ENCODE results near the gene RALGPS1.

RALGPS1 gene

GRCh38 chr9:127209948-127210640 lies 295.5 kb downstream of the RALGPS1 start:
- DNase-seq, result peak; percentile 34 to 44

DNA sequence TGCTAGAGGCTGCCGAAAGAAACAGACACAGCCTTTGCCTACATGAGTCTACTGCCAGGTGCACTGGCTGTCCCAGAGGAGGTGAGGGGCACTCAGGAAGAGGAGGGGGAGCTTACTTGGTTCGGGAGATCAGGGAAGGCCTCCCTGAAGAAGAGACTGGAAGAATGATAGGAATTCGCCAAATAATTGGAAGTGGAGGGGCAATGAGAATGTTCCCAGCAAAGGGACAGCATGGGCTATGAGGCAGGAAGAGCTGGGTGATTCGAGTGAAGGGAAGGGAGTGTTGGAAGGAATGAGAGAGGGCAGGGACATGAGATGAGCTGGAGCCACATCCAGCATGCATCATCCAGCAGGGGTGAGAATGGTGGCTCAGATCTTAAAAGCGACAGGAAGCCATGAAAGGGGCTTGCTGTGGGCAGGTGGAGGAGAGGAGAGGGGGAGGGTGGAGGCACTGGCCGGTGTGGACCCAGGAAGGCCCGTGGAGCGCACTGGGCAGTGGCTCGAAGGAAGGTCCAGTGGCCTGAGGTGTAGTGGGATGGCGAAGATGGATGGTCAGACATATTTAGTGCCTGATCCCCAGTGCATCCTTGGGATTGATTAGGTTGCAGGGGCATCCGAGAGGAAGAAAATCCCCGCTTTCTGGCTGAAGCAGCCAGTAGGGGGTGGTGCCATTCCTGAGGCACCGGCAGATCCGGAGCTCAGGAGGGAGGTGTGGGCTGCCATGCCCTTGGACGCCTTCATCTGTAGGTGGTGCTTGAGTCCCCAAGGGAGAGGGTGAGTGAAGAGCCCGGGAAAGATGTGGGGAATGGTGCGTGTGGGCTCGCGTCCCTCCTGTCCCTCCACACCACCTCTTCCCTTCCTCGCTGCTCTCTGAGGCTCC lies 296.5 kb downstream of the RALGPS1 start:
- no peak for DNase-seq

GRCh38 chr9:127211983-127212382 lies 297.4 kb downstream of the RALGPS1 start:
- DNase-seq, result no peak

GRCh38 chr9:127212453-127212852 lies 297.9 kb downstream of the RALGPS1 start:
- DNase-seq, result no peak

DNA sequence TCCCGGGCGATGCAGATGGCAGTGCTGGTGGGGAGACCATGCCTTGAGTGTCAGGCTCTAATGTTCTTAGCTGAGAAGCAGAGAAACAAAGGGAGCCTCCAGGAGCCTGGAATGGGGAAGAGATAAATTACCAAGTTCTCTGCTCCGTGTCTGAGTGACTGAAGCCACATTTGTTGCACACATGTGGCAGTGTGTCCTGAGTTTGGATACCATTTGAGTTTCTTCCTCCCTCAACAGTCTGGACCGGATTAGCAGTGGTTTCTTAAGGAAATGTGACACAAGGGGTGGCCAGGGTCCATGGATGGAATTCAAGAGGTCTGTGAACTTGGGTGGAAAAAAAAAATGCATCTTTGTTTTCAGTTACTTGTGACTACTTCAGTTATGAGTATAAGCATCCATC lies 299.3 kb downstream of the RALGPS1 start:
- DNase-seq, result no peak

DNA sequence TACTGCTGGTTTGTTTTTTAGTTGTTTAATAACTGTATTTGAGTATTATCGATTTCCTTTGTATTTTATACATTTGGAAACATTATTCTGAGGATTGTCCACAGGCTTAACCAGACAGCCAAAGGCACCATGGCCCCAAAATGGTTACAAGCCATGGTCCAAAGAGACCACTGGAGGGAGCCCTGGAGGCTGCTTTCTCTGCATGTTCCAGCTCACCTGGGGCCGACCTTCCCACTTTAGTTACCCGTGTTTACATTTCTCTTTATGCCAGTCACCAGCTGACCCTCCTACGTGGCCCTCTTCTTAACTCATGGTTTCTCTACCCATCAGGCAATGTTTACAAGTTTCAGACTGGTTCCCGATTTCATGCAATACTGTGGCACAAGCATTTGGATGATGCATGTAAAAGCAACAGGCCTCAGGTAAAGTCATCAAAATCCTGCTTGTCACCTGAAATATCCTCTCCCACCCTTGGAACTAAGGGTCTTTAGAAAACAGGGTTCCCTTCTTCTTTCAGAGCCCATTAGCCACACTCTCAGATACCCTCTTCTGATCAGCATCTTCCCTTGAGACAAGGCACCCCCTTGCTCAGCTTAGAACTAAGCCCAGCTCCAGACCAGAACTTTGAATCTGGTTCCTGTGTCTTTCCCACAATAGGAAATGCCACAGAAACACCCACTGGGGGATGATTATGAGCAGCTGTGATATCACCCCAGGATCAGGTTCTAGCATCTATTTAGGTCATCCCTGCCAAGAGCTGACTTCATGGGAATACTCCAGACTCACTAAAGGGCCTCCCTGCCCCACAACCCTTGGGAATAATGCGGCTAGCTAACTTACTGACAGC lies 300.1 kb downstream of the RALGPS1 start:
- DNase-seq, result peak; percentile 17 to 23

GRCh38 chr9:127215268-127216209 lies 301.0 kb downstream of the RALGPS1 start:
- no peak for DNase-seq

GRCh38 chr9:127216210-127216887 lies 301.8 kb downstream of the RALGPS1 start:
- DNase-seq, result no peak

DNA sequence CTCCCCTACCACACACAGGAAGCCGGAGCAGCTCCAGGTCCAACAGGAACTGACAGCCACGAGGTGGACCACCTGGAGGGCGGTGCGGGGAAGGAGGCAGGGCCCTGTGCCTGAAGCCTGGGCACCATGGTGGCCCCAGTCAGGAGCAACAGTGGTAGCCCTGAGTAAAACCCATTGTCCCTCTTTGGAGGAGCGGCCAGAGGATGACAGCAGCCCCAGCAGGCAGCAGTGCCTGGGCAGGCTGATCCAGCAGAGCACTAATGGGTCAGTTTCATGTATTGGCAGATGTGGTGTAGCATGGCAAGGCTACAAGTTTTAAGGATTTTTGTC lies 302.3 kb downstream of the RALGPS1 start:
- DNase-seq, result no peak

GRCh38 chr9:127218818-127219217 lies 304.2 kb downstream of the RALGPS1 start:
- no peak for DNase-seq

GRCh38 chr9:127219520-127219919 lies 304.9 kb downstream of the RALGPS1 start:
- no peak for DNase-seq

DNA sequence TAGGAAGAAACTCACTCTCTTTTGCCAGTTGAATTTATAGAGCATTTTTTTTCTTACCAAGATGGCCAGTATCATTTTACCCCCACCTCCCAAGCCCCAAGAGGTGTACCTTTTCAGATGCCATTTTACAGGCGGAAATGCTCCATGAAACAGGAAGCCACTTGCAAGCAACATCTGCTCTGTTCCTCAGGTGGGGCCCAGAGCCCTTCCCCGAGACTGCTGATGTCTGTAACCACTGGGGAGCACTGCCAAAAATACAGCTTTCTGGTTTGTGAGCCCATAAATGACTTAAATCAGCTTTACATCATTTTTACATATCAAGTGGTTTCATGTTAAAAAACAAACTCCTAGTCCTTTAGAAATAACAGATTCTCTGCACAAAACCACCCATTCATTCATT lies 307.1 kb downstream of the RALGPS1 start:
- DNase-seq, result no peak

- DNase-seq, result no peak
These were observed 308.0 kb downstream of the RALGPS1 start for GRCh38 chr9:127222388-127223095.

DNA sequence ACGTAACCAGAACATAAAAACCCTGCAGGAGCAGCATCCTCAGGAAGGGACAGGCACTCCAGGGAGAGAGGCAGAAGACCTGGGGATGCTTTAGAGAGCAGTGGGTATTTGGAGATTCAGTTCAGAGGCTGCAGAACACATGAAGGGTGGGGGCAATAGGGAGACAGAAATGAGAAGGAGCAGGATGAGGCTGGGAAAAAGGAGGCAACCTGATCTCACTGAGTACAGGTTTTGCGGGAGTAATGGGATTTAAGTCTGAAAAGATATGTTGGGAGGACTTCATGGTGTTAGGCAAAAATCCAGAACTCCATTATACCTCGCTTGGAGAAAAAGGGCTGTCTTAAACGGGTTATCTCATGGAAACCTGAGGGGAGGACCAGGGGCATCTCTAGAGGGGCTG lies 308.7 kb downstream of the RALGPS1 start:
- DNase-seq, result no peak

DNA sequence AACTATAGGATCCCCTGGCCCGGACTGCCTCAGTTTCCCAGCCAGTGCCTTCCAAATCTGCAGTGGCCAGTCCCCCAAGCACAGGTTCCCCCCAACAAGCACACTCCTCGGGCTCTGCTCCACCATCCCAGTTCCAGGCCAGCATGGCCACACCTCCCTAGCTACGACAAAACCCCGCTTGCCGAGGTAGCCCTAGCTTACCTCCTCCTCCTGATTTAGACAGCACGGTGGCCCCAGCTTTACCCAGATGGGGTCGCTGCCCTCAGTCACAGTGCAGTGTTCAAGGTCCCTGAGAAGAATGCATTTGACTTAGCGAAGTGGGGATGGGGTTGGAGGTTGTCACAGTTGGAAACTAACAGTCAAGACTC lies 309.2 kb downstream of the RALGPS1 start:
- no peak for DNase-seq

DNA sequence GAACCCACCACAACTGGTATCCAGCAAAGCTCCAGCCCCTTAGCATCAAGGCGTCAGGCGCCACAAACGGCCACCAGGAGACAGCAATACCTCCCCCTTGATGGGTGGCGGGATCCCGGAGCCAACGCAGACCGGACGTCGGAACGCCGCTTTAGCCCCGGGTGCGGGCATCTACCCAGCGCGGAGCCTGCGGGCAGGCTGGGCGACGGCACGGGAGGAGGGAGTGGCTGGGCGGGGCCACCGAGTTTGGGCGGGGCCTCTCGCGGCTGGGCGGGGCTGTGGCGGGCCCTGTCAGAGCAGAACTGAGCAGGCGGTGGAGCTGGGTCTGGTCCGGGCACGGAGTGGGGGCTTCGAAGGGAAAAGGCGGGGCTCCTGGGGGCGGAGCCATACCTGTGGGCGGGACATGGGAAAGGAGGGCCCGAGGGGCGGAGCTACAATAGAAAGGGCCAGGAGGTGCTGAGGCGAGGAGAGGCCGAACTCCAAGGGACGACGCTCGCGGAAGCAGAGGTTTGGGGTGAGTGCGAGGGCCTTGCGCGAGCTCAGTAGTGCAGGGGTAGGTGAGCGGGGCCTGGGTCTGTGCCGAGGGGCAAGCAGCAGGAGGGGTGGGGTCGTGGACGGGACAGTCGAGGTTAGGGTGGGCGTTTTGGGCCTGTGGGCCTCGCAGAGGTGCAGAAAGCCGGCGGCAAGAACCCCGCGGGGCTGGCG lies 309.7 kb downstream of the RALGPS1 start:
- DNase-seq, result peak; percentile 77 to 86

DNA sequence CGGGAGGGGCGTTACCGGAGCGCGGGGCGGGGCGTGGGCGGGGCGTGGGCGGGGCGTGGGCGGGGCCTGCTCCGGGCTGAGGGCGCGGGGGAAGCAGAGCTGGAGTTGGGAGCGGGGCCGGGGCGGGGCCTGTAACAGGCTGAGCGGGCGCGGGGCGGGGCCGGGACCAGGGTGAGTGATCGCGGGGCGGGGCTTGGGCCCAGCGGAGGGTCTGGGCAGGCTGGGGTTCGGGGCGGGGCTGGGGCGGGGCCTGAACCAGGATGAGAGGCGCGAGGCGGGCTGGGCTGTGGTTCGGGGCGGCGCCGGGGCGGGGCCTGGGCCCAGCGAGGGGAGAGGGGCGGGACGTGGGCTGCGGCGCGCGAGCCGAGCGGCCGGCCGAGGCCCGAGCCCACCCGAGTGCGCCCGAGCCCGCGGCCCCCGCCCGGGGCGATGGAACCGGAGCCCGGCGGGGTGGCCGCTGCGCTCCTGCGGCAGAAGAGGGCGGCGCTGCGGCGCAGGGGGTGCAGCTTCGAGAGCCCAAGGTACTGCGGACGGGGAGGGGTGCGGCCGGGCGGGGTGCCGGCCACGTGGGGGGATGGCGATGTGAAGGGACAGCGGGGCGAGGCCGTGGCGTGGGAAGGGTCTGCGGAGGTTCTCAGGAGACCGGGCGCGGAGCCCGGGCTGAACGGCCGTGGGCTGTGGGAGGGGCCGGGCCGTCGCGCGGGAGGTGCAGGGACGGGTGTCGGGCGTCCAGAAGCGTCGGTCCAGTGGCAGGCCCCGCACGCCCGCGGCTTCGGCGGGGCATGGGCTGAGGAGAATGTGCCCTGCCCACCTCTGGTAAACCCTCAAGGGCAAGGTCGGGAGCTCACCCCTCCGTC lies 310.5 kb downstream of the RALGPS1 start:
- DNase-seq, result peak; percentile 77 to 89

GRCh38 chr9:127225801-127226625 lies 311.4 kb downstream of the RALGPS1 start:
- peak in 1 of 2 experiments; percentile 9 for DNase-seq
